HEK293 (cell line): ENCODE data around the gene CCNB1IP1.
A peak's percentile ranks its signal among the peaks of the same experiment; 100 is the strongest.

Experiments
- HOXA7 ChIP-seq: sonication (generic); formaldehyde crosslinking; IDR thresholded peaks from 2 replicates; pipeline ENCODE4 v1.8.1; 2022; ENCODE audit warnings: missing genetic modification reagents, borderline replicate concordance
- HOXC10 ChIP-seq: sonication (generic); formaldehyde crosslinking; IDR thresholded peaks from 2 replicates; pipeline ENCODE4 v1.8.1; 2023; ENCODE audit warnings: mild to moderate bottlenecking, missing genetic modification reagents
- HOXD13 ChIP-seq: sonication (generic); formaldehyde crosslinking; IDR thresholded peaks from 2 replicates; pipeline ENCODE4 v1.8.0; 2022; ENCODE audit warnings: missing genetic modification reagents, borderline replicate concordance
- IKZF3 ChIP-seq: fragments of 450-650 bp; IDR thresholded peaks from 2 replicates; pipeline ENCODE4 v1.5.0; 2018; ENCODE audit warnings: missing biosample characterization, mild to moderate bottlenecking, missing genetic modification characterization, moderate library complexity
- KLF16 ChIP-seq: fragments of 450-650 bp; formaldehyde crosslinking; IDR thresholded peaks from 2 replicates; pipeline ENCODE4 v1.5.1; 2017; ENCODE audit warnings: missing biosample characterization, missing genetic modification characterization
- KLF17 ChIP-seq: fragments of 450-650 bp; formaldehyde crosslinking; IDR thresholded peaks from 2 replicates; pipeline ENCODE4 v1.5.1; 2016; ENCODE audit warnings: missing biosample characterization, missing genetic modification characterization
- KLF8 ChIP-seq: fragments of 450-650 bp; formaldehyde crosslinking; IDR thresholded peaks from 2 replicates; pipeline ENCODE4 v1.5.1; 2016; ENCODE audit warnings: missing biosample characterization, missing genetic modification characterization
- KLF9 ChIP-seq: fragments of 450-650 bp; formaldehyde crosslinking; IDR thresholded peaks from 2 replicates; pipeline ENCODE4 v1.5.1; 2016; ENCODE audit warnings: missing biosample characterization, missing genetic modification characterization, low read depth
- MEIS1 ChIP-seq: sonication (generic); formaldehyde crosslinking; IDR thresholded peaks from 2 replicates; pipeline ENCODE4 v1.8.1; 2022; ENCODE audit warnings: missing genetic modification reagents, mild to moderate bottlenecking, borderline replicate concordance
- MYNN ChIP-seq: fragments of 450-650 bp; formaldehyde crosslinking; IDR thresholded peaks from 2 replicates; pipeline ENCODE4 v1.5.1; 2016; ENCODE audit warnings: missing biosample characterization, missing genetic modification characterization, borderline replicate concordance
- PBX3 ChIP-seq: sonication (generic); formaldehyde crosslinking; IDR thresholded peaks from 2 replicates; pipeline ENCODE4 v1.8.1; 2022; ENCODE audit warnings: mild to moderate bottlenecking, moderate library complexity, missing genetic modification reagents
- PRDM1 ChIP-seq: fragments of 450-650 bp; formaldehyde crosslinking; IDR thresholded peaks from 2 replicates; pipeline ENCODE4; 2016; ENCODE audit warnings: missing biosample characterization, missing genetic modification characterization
- SP7 ChIP-seq: fragments of 450-650 bp; formaldehyde crosslinking; IDR thresholded peaks from 2 replicates; pipeline ENCODE4 v1.5.1; 2016; ENCODE audit warnings: missing biosample characterization, missing genetic modification characterization
- YY2 ChIP-seq: fragments of 450-650 bp; formaldehyde crosslinking; IDR thresholded peaks from 2 replicates; pipeline ENCODE4 v1.5.1; 2016; ENCODE audit warnings: missing biosample characterization, missing genetic modification characterization
- ZBTB11 ChIP-seq: fragments of 450-650 bp; formaldehyde crosslinking; conservative IDR thresholded peaks from 2 replicates; pipeline ENCODE4 v1.5.1; 2016; ENCODE audit warnings: low read depth, missing biosample characterization, missing genetic modification characterization
- ZNF121 ChIP-seq: fragments of 450-650 bp; formaldehyde crosslinking; IDR thresholded peaks from 2 replicates; pipeline ENCODE4 v1.5.1; 2016; ENCODE audit warnings: missing biosample characterization, missing genetic modification characterization
- ZNF132 ChIP-seq: fragments of 450-650 bp; formaldehyde crosslinking; IDR thresholded peaks from 2 replicates; pipeline ENCODE4 v1.5.1; 2017; ENCODE audit warnings: missing biosample characterization, missing genetic modification characterization, borderline replicate concordance
- ZNF133 ChIP-seq: fragments of 450-650 bp; formaldehyde crosslinking; IDR thresholded peaks from 2 replicates; pipeline ENCODE4 v1.5.1; 2016; ENCODE audit warnings: missing biosample characterization, missing genetic modification characterization
- ZNF16 ChIP-seq: fragments of 450-650 bp; formaldehyde crosslinking; IDR thresholded peaks from 2 replicates; pipeline ENCODE4 v1.5.1; 2016; ENCODE audit warnings: low read depth, missing biosample characterization, missing genetic modification characterization
- ZNF221 ChIP-seq: fragments of 450-650 bp; formaldehyde crosslinking; IDR thresholded peaks from 2 replicates; pipeline ENCODE4 v1.5.1; 2017; ENCODE audit warnings: missing biosample characterization, missing genetic modification characterization, borderline replicate concordance
- ZNF26 ChIP-seq: fragments of 450-650 bp; formaldehyde crosslinking; IDR thresholded peaks from 2 replicates; pipeline ENCODE4 v1.5.1; 2016; ENCODE audit warnings: missing biosample characterization, missing genetic modification characterization
- ZNF266 ChIP-seq: fragments of 450-650 bp; formaldehyde crosslinking; IDR thresholded peaks from 2 replicates; pipeline ENCODE4 v1.5.1; 2016; ENCODE audit warnings: missing biosample characterization, missing genetic modification characterization, low read depth
- ZNF335 ChIP-seq: fragments of 450-650 bp; formaldehyde crosslinking; conservative IDR thresholded peaks from 2 replicates; pipeline ENCODE4 v1.5.1; 2016; ENCODE audit warnings: missing biosample characterization, missing genetic modification characterization
- ZNF426 ChIP-seq: fragments of 450-650 bp; formaldehyde crosslinking; IDR thresholded peaks from 2 replicates; pipeline ENCODE4 v1.5.1; 2017; ENCODE audit warnings: missing biosample characterization, missing genetic modification characterization, mild to moderate bottlenecking, inconsistent platforms, moderate library complexity
- ZNF473 ChIP-seq: fragments of 450-650 bp; formaldehyde crosslinking; IDR thresholded peaks from 2 replicates; pipeline ENCODE4 v1.5.1; 2017; ENCODE audit warnings: missing biosample characterization, missing genetic modification characterization
- ZNF488 ChIP-seq: fragments of 450-650 bp; formaldehyde crosslinking; IDR thresholded peaks from 2 replicates; pipeline ENCODE4 v1.5.1; 2016; ENCODE audit warnings: missing biosample characterization, missing genetic modification characterization
- ZNF501 ChIP-seq: fragments of 450-650 bp; formaldehyde crosslinking; IDR thresholded peaks from 2 replicates; pipeline ENCODE4 v1.5.1; 2016; ENCODE audit warnings: missing biosample characterization, missing genetic modification characterization
- ZNF514 ChIP-seq: fragments of 450-650 bp; formaldehyde crosslinking; IDR thresholded peaks from 2 replicates; pipeline ENCODE4 v1.5.1; 2016; ENCODE audit warnings: missing biosample characterization, missing genetic modification characterization
- ZNF600 ChIP-seq: fragments of 450-650 bp; formaldehyde crosslinking; IDR thresholded peaks from 2 replicates; pipeline ENCODE4 v1.5.1; 2016; ENCODE audit warnings: missing biosample characterization, missing genetic modification characterization
- ZNF626 ChIP-seq: fragments of 450-650 bp; sonication (Bioruptor Pico); formaldehyde crosslinking; IDR thresholded peaks from 2 replicates; pipeline ENCODE4 v1.5.1; 2018; ENCODE audit warnings: missing biosample characterization, missing genetic modification characterization, inconsistent platforms
- ZNF747 ChIP-seq: fragments of 450-650 bp; formaldehyde crosslinking; IDR thresholded peaks from 2 replicates; pipeline ENCODE4 v1.5.1; 2016; ENCODE audit warnings: missing biosample characterization, missing genetic modification characterization
- ZSCAN23 ChIP-seq: fragments of 450-650 bp; formaldehyde crosslinking; IDR thresholded peaks from 2 replicates; pipeline ENCODE4 v1.5.1; 2016; ENCODE audit warnings: missing biosample characterization, missing genetic modification characterization

The CCNB1IP1 gene

GRCh38 chr14:20332788-20333493, at the start of gene CCNB1IP1 (continued):
- peak; percentile 79 for TF ChIP-seq ZNF335 (tag by site-specific recombination)
- peak; percentile 57 for TF ChIP-seq KLF8 (tag by site-specific recombination)
- no peak for TF ChIP-seq ZNF266 (tag by site-specific recombination)
- TF ChIP-seq ZBTB11: peak; percentile 88
- no peak for TF ChIP-seq ZNF514 (tag by site-specific recombination)
- TF ChIP-seq YY2 (tag by site-specific recombination): no peak
- peak; percentile 54; the same call in 1 of the 2 replicates for TF ChIP-seq KLF16 (tag by site-specific recombination)
- no peak for TF ChIP-seq MEIS1 (CRISPR knock-in tag)
- TF ChIP-seq ZNF488 (tag by site-specific recombination): no peak
- peak; percentile 94 for TF ChIP-seq IKZF3
- TF ChIP-seq ZNF426 (tag by site-specific recombination): no peak
- no peak for TF ChIP-seq PBX3 (CRISPR knock-in tag)
- TF ChIP-seq HOXD13: no peak
- no peak for TF ChIP-seq HOXA7 (CRISPR knock-in tag)
- TF ChIP-seq ZNF626 (tag by site-specific recombination): no peak
- TF ChIP-seq ZNF221 (tag by site-specific recombination): no peak
- no peak for TF ChIP-seq ZNF16 (tag by site-specific recombination)
- no peak for TF ChIP-seq ZSCAN23 (tag by site-specific recombination)
- 0 out of 2 replicates have a peak, but pooled peaks have one; percentile 43 for TF ChIP-seq ZNF600 (tag by site-specific recombination)
- TF ChIP-seq ZNF473: no peak
- TF ChIP-seq SP7 (tag by site-specific recombination): peak; percentile 77
- no peak for TF ChIP-seq ZNF26 (tag by site-specific recombination)
- no peak for TF ChIP-seq MYNN (tag by site-specific recombination)
- no peak for TF ChIP-seq ZNF747 (tag by site-specific recombination)
- TF ChIP-seq KLF9 (tag by site-specific recombination): no peak
- TF ChIP-seq PRDM1 (tag by site-specific recombination): peak; percentile 92
- TF ChIP-seq KLF17 (tag by site-specific recombination): peak; percentile 36; the same call in 1 of the 2 replicates
- no peak for TF ChIP-seq ZNF133
- TF ChIP-seq ZNF501 (tag by site-specific recombination): no peak; the same call in 1 of the 2 replicates
- TF ChIP-seq HOXC10 (CRISPR knock-in tag): no peak
- no peak for TF ChIP-seq ZNF132 (tag by site-specific recombination)
- no peak for TF ChIP-seq ZNF121 (tag by site-specific recombination)
